HFF-Myc (cell line): Measurements from ENCODE around the gene KCNAB2.

Source experiments
- DNase-seq: peaks from one replicate; pipeline ENCODE4 v3.0.0-alpha.2; 2011; ENCODE audit warnings: low read depth; ENCODE audit errors: extremely low read depth
- H3K4me3 ChIP-seq: replicated peaks from 2 replicates; pipeline ENCODE4 v1.5.1; 2011; ENCODE audit warnings: low read depth, mild to moderate bottlenecking, control low read depth, low read length
- CTCF ChIP-seq: IDR thresholded peaks from 2 replicates; pipeline ENCODE4 v1.5.1; 2012; ENCODE audit warnings: mild to moderate bottlenecking, low read depth, low read length, control low read depth; ENCODE audit errors: missing control alignments

The KCNAB2 gene

DNA sequence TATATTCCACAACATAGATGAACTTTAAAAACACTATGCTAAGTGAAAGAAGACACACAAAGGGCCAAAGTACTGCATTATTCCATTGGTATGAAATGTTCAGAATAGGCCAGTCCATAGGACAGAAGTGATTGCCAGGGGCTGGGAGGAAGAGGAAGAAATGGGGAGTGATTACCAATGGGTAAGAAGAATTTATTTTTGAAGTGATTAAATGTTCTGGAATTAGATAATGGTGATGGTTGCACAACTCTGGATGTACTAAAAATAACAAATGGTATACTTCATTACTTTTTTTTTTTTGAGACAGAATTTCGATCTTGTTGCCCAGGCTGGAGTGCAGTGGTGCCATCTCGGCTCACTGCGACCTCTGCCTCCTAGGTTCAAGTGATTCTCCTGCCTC, 72.7 kb downstream of the KCNAB2 start:
- no peak for DNase-seq
- H3K4me3 ChIP-seq = no peak overlapping the region
- TF ChIP-seq CTCF = no peak

GRCh38 chr1:6121021-6121421, 75.3 kb downstream of the KCNAB2 start:
- H3K4me3 ChIP-seq = no peak overlapping the region
- no peak for DNase-seq
- TF ChIP-seq CTCF = no peak

DNA sequence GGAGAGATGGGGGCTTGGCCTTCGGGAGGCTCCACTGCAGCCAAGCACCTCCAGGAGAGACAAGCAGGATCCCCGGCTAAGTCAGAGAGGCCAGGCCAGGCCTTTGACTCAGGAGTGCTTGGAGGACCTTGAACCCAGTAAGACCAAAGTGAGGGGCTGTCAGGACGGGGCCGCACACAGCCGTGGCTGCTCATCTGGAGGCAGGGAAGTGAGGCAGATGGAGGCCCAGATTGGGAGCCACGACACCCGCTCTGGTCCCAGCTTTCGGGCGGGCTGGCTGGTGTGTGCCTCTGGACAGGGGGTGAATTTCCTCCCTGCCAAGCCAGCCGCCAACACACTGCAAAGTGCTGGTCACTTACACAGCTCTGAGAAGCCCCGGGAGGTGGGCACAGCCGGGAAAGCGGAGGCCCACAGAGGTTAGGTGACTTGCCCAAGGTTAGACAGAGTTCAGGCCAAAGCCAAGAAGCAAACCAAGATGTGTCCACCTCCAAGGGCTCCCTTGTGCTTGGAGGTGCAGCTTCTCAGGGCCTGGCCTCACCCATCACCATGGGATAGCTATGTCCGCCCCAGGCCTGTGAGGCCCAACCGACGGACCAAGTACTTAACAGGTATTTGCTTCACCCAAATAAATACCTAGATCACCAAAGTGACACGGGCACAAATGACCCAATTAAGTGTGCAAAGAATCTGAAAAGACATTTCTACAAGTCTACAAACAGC, 76.1 kb downstream of the KCNAB2 start:
- TF ChIP-seq CTCF = no peak
- H3K4me3 ChIP-seq = no peak overlapping the region
- DNase-seq = no peak

GRCh38 chr1:6123083-6123482, 77.4 kb downstream of the KCNAB2 start:
- no peak overlapping the region for H3K4me3 ChIP-seq
- no peak for TF ChIP-seq CTCF
- no peak for DNase-seq

- H3K4me3 ChIP-seq = no peak overlapping the region
- no peak for DNase-seq
- TF ChIP-seq CTCF = no peak
Measured at GRCh38 chr1:6123816-6124215, 78.1 kb downstream of the KCNAB2 start.

- no peak overlapping the region for H3K4me3 ChIP-seq
- TF ChIP-seq CTCF = no peak
- no peak for DNase-seq
Measured at GRCh38 chr1:6124341-6124740, 78.7 kb downstream of the KCNAB2 start.
